Esophagus muscularis mucosa (tissue), 4 donors: ENCODE results near the gene MYL3.

Experiments
- EP300 ChIP-seq: sonication (generic); formaldehyde crosslinking; IDR thresholded peaks from one replicate; pipeline ENCODE4 v1.6.1; 2017; ENCODE audit warnings: antibody characterized with exemption
- POLR2A ChIP-seq: fragments of 450-650 bp; IDR thresholded peaks from one replicate; pipeline ENCODE4 v1.6.1; 2017; ENCODE audit warnings: antibody characterized with exemption, moderate library complexity, mild to moderate bottlenecking, low read depth
- TF ChIP-seq, protein P1 (sequence below), 3 experiments: fragments of 200-600 bp in 2 of 3; fragments of 450-650 bp in 1 of 3; sonication (generic) in 2 of 3; IDR thresholded peaks; one replicate each; pipeline ENCODE4 v1.5.1; 2017 to 2019; ENCODE audit warnings: antibody characterized with exemption in 3 of 3, mild to moderate bottlenecking in 2 of 3, moderate library complexity in 1 of 3

DNA sequence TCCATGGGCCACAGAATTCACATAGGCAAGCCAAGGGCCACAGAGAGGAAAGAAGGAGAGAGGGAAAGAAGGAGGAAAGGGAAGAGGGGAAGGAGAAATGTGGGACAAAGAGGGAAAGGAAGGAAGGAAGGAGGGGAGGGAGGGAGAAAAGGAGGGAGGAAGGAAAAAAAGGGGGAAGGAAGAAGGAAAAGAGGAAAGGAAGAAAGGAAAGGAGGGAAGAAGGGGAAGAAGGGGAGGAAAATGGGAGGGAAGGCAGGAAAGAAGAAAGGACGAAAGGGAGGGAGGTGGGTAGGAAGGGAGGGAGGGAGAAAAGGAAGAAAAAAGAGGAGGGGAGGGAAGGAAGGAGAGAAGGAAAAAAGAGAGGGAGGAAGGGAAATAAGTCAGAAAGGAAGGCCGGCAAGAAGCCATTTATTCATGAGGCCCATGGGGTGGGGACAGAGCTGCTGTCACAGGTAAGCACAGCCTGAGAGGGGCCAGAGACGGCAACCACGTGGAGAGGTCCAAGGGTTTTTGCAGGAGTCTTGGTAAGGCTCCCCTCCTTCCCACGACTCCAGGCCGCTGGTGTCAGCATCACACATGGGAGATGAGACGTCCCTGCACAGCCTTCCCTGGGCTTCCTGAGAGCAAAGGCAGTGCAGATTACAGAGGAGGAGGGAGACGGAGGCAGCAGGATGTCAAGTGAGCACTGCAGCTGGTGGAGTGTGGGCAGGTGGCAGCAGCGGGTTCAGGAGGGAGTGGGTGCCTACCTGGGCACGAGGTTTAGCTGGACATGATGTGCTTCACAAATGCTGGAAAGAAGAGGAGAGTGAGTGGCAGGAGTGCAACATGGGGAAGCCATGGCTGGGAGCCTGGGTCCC lies 5.5 kb downstream of the MYL3 start:
- TF ChIP-seq, protein P1, sequence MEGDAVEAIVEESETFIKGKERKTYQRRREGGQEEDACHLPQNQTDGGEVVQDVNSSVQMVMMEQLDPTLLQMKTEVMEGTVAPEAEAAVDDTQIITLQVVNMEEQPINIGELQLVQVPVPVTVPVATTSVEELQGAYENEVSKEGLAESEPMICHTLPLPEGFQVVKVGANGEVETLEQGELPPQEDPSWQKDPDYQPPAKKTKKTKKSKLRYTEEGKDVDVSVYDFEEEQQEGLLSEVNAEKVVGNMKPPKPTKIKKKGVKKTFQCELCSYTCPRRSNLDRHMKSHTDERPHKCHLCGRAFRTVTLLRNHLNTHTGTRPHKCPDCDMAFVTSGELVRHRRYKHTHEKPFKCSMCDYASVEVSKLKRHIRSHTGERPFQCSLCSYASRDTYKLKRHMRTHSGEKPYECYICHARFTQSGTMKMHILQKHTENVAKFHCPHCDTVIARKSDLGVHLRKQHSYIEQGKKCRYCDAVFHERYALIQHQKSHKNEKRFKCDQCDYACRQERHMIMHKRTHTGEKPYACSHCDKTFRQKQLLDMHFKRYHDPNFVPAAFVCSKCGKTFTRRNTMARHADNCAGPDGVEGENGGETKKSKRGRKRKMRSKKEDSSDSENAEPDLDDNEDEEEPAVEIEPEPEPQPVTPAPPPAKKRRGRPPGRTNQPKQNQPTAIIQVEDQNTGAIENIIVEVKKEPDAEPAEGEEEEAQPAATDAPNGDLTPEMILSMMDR (IDR thresholded peaks at IDR 0.05) = no peak
- no peak for TF ChIP-seq EP300
- TF ChIP-seq POLR2A = no peak
